Measurements from ENCODE around the gene PLTP.

DNA sequence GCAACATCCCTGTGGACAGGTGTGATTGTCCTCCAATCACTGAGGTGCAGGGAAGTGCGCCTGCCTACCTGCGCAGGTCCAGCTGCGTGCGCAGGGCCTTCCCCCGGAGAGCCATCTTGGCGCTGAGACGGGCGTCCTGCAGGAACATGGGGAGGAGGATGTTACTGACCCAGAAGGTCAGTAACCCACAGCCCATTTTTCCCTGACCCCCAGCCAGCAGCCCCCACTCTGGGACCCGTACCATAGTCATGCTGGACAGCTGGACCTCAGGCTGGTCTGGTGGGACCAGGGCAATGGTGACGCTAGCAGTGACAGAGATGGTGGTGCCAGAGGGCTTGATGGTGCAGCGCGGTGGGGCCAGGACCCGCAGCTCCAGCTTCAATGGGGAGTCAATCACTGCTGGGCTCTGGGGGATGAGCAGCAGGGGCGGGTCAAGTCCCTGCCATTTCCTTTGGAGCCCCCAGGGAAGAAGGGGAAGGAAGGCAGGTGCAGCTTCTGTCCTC is 9.7 kb downstream of the PLTP start:
- no peak for TF ChIP-seq CTCF (IDR thresholded peaks at IDR 0.05)
- no peak for TF ChIP-seq TCF7L2 (IDR thresholded peaks at IDR 0.05; ENCODE audit: low read depth, low read length)

All from Panc1 (cell line).